ENCODE results near the gene GMDS.

The GMDS gene

GRCh38 chr6:1795910-1796309, 449.5 kb downstream of the GMDS start:
- Histone ChIP-seq H2AFZ (ENCODE audit: low read length, unreplicated experiment) (no peak overlapping the region), H3K27me3 (ENCODE audit: insufficient read depth, low read length) (no peaks in the 10 kb centered on the region), H3K4me3 (ENCODE audit: low read depth, low read length) (no peak overlapping the region), H3K27ac (ENCODE audit: low read depth, low read length) (no peak overlapping the region), H3K4me1 (ENCODE audit: control insufficient read depth, insufficient read depth, low read length, unreplicated experiment) (peaks cover 12% of the 10 kb centered on the region), H3K79me2 (ENCODE audit: control insufficient read depth, insufficient read depth, low read length, unreplicated experiment) (no peaks in the 10 kb centered on the region), H3K36me3 (ENCODE audit: insufficient read depth, low read length) (no peaks in the 10 kb centered on the region)

DNA sequence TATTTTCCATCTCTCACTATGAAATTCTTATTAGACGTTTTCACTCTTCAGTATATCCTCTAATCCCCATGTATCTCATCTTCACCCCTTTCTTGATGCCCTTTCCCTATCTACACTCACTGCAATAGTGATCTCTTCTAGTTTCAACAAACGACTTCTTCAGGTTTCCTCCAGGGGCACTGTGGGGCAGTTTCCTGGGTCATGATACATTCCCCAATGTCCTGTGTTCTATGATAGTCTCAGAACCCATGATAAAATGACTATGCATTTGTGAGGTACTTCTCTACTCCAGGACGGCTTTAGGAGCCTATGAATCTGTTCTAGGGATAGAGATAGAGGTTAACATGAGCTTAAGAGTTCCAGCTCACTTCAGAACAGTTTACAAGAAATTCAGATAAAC, 452.4 kb downstream of the GMDS start:
- Histone ChIP-seq H3K79me2 (ENCODE audit: control insufficient read depth, insufficient read depth, low read length, unreplicated experiment) (no peaks in the 10 kb centered on the region), H3K27ac (ENCODE audit: low read depth, low read length) (no peak overlapping the region), H3K36me3 (ENCODE audit: insufficient read depth, low read length) (no peaks in the 10 kb centered on the region), H3K4me3 (ENCODE audit: low read depth, low read length) (no peak overlapping the region), H2AFZ (ENCODE audit: low read length, unreplicated experiment) (no peak overlapping the region), H3K4me1 (ENCODE audit: control insufficient read depth, insufficient read depth, low read length, unreplicated experiment) (peaks cover 18% of the 10 kb centered on the region), H3K27me3 (ENCODE audit: insufficient read depth, low read length) (no peaks in the 10 kb centered on the region)

DNA sequence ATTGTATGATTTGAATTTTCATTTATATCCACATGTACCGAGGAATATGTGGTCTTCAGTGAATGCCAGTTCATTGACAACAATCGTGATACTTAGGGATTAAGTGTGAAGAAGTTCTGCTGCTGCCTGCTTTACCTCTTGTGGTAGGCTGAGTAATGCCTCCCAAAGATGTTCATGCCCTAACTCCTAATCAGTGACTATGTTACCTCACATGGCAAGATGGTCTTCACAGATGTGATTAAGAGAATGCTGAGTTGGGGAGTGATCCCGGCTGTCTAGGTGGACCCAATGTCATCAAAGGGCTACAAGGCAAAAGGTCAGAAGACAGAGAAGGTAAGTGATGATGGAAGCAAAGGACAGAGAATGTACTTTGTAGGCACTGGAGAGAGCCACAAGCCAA, 454.7 kb downstream of the GMDS start:
- Histone ChIP-seq H3K4me1 (ENCODE audit: control insufficient read depth, insufficient read depth, low read length, unreplicated experiment) (peaks cover 16% of the 10 kb centered on the region), H3K4me3 (ENCODE audit: low read depth, low read length) (no peak overlapping the region), H3K27me3 (ENCODE audit: insufficient read depth, low read length) (no peaks in the 10 kb centered on the region), H2AFZ (ENCODE audit: low read length, unreplicated experiment) (no peak overlapping the region), H3K79me2 (ENCODE audit: control insufficient read depth, insufficient read depth, low read length, unreplicated experiment) (no peaks in the 10 kb centered on the region), H3K36me3 (ENCODE audit: insufficient read depth, low read length) (no peaks in the 10 kb centered on the region), H3K27ac (ENCODE audit: low read depth, low read length) (no peak overlapping the region)

- Histone ChIP-seq H2AFZ (ENCODE audit: low read length, unreplicated experiment) (no peak overlapping the region), H3K79me2 (ENCODE audit: control insufficient read depth, insufficient read depth, low read length, unreplicated experiment) (no peaks in the 10 kb centered on the region), H3K27ac (ENCODE audit: low read depth, low read length) (no peak overlapping the region), H3K27me3 (ENCODE audit: insufficient read depth, low read length) (no peaks in the 10 kb centered on the region), H3K4me3 (ENCODE audit: low read depth, low read length) (no peak overlapping the region), H3K36me3 (ENCODE audit: insufficient read depth, low read length) (no peaks in the 10 kb centered on the region), H3K4me1 (ENCODE audit: control insufficient read depth, insufficient read depth, low read length, unreplicated experiment) (peaks cover 16% of the 10 kb centered on the region)
These were observed 456.3 kb downstream of the GMDS start for GRCh38 chr6:1789092-1789491.

- Histone ChIP-seq H3K79me2 (ENCODE audit: control insufficient read depth, insufficient read depth, low read length, unreplicated experiment) (no peaks in the 10 kb centered on the region), H3K4me3 (ENCODE audit: low read depth, low read length) (no peak overlapping the region), H2AFZ (ENCODE audit: low read length, unreplicated experiment) (no peak overlapping the region), H3K27me3 (ENCODE audit: insufficient read depth, low read length) (no peaks in the 10 kb centered on the region), H3K27ac (ENCODE audit: low read depth, low read length) (no peak overlapping the region), H3K4me1 (ENCODE audit: control insufficient read depth, insufficient read depth, low read length, unreplicated experiment) (peaks cover 16% of the 10 kb centered on the region), H3K36me3 (ENCODE audit: insufficient read depth, low read length) (no peaks in the 10 kb centered on the region)
These were observed 457.5 kb downstream of the GMDS start for GRCh38 chr6:1787894-1788293.

- H2AFZ ChIP-seq (ENCODE audit: low read length, unreplicated experiment) = no peak overlapping the region
- peaks cover 16% of the 10 kb centered on the region for H3K4me1 ChIP-seq (ENCODE audit: control insufficient read depth, insufficient read depth, low read length, unreplicated experiment)
- no peak overlapping the region for H3K4me3 ChIP-seq (ENCODE audit: low read depth, low read length)
- no peaks in the 10 kb centered on the region for H3K79me2 ChIP-seq (ENCODE audit: control insufficient read depth, insufficient read depth, low read length, unreplicated experiment)
- H3K36me3 ChIP-seq (ENCODE audit: insufficient read depth, low read length) = no peaks in the 10 kb centered on the region
- H3K27ac ChIP-seq (ENCODE audit: low read depth, low read length) = no peak overlapping the region
- no peaks in the 10 kb centered on the region for H3K27me3 ChIP-seq (ENCODE audit: insufficient read depth, low read length)
These were observed 458.7 kb downstream of the GMDS start for GRCh38 chr6:1786455-1787453.

- H3K79me2 ChIP-seq (ENCODE audit: control insufficient read depth, insufficient read depth, low read length, unreplicated experiment) = no peaks in the 10 kb centered on the region
- peaks cover 18% of the 10 kb centered on the region for H3K4me1 ChIP-seq (ENCODE audit: control insufficient read depth, insufficient read depth, low read length, unreplicated experiment)
- H3K27ac ChIP-seq (ENCODE audit: low read depth, low read length) = no peak overlapping the region
- no peaks in the 10 kb centered on the region for H3K27me3 ChIP-seq (ENCODE audit: insufficient read depth, low read length)
- no peak overlapping the region for H2AFZ ChIP-seq (ENCODE audit: low read length, unreplicated experiment)
- no peak overlapping the region for H3K4me3 ChIP-seq (ENCODE audit: low read depth, low read length)
- H3K36me3 ChIP-seq (ENCODE audit: insufficient read depth, low read length) = no peaks in the 10 kb centered on the region
These were observed 461.0 kb downstream of the GMDS start for GRCh38 chr6:1784422-1784884.

- no peak overlapping the region for H3K27ac ChIP-seq (ENCODE audit: low read depth, low read length)
- no peaks in the 10 kb centered on the region for H3K27me3 ChIP-seq (ENCODE audit: insufficient read depth, low read length)
- no peak overlapping the region for H3K4me3 ChIP-seq (ENCODE audit: low read depth, low read length)
- H3K36me3 ChIP-seq (ENCODE audit: insufficient read depth, low read length) = no peaks in the 10 kb centered on the region
- no peak overlapping the region for H2AFZ ChIP-seq (ENCODE audit: low read length, unreplicated experiment)
- H3K79me2 ChIP-seq (ENCODE audit: control insufficient read depth, insufficient read depth, low read length, unreplicated experiment) = no peaks in the 10 kb centered on the region
- H3K4me1 ChIP-seq (ENCODE audit: control insufficient read depth, insufficient read depth, low read length, unreplicated experiment) = peaks cover 3% of the 10 kb centered on the region
These were observed 463.6 kb downstream of the GMDS start for GRCh38 chr6:1781817-1782184.

DNA sequence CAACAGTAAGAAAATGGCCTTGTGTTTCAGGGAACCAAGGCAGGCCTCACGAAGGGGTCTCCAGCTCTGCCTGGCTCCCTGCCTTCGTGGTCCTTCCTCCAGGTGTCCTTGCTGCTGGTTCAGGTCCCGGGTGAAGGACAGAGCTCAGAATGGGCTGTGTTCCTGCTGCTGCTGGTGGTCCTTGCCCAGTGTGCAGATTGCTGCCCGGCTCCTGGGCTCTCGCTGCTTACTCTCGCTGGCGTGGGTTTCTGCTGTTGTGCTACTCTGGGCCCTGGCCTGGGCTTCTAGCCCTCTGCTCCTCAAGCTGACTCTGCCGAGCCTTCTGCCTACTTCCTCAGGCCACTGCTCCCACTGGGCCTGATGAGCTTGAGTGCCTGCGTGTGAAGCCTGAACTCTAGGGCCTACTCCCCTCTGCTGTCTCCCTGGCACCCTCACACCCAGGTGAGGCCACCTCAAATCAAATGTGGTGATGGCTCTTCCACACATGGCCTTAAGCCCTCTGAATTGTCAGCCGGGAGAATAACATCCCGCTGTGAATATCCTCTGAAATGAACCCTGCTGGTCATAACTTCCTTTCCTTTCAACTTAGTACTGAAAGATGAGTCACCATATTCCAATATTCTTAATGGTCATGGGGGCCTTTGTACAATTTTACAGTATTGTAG, 464.1 kb downstream of the GMDS start:
- H3K4me3 ChIP-seq (ENCODE audit: low read depth, low read length) = no peak overlapping the region
- no peaks in the 10 kb centered on the region for H3K27me3 ChIP-seq (ENCODE audit: insufficient read depth, low read length)
- peaks cover 3% of the 10 kb centered on the region for H3K4me1 ChIP-seq (ENCODE audit: control insufficient read depth, insufficient read depth, low read length, unreplicated experiment)
- H3K79me2 ChIP-seq (ENCODE audit: control insufficient read depth, insufficient read depth, low read length, unreplicated experiment) = no peaks in the 10 kb centered on the region
- no peak overlapping the region for H2AFZ ChIP-seq (ENCODE audit: low read length, unreplicated experiment)
- no peak overlapping the region for H3K27ac ChIP-seq (ENCODE audit: low read depth, low read length)
- H3K36me3 ChIP-seq (ENCODE audit: insufficient read depth, low read length) = no peaks in the 10 kb centered on the region

DNA sequence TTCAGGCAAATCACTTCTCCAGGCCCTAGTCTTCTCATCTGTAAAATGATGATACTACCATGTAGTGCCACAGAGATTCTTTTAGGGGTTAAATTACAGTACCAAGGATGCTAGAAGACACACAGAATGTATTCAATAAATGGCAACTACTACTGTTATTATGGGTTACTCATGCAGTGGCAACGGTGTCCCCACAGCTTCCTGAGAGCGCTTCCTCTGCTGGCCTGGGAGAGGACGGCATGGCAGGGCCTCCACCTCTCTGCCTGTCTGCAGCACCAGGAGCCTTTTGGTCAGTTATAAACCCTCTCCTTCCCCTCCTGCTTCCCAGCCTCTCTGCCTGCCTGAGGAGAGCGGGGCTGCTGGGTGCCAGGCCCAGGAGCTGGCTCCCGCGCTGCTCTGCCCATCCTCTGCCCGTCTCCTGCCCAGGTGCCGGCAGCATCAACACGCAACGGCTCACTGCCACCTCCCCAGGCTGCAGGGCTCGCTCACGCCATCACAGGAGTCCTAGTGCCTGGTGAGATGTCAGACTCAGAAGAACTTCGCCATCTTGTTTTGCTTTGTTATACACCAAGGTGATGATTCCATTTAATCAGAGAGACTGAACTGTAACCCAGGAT, 465.0 kb downstream of the GMDS start:
- H3K27me3 ChIP-seq (ENCODE audit: insufficient read depth, low read length) = no peaks in the 10 kb centered on the region
- H3K4me1 ChIP-seq (ENCODE audit: control insufficient read depth, insufficient read depth, low read length, unreplicated experiment) = peaks cover 3% of the 10 kb centered on the region
- no peaks in the 10 kb centered on the region for H3K79me2 ChIP-seq (ENCODE audit: control insufficient read depth, insufficient read depth, low read length, unreplicated experiment)
- H3K4me3 ChIP-seq (ENCODE audit: low read depth, low read length) = no peak overlapping the region
- H3K36me3 ChIP-seq (ENCODE audit: insufficient read depth, low read length) = no peaks in the 10 kb centered on the region
- no peak overlapping the region for H2AFZ ChIP-seq (ENCODE audit: low read length, unreplicated experiment)
- H3K27ac ChIP-seq (ENCODE audit: low read depth, low read length) = no peak overlapping the region

Data from ACC112 (cell line).